GM21526 (cell line): ENCODE measurements around the gene SLCO3A1.
"Not testable (repeated sequence)": the region's sequence is repeated elsewhere in the genome, so short reads cannot be mapped to it uniquely, and the experiment has no call there.

Experiments
- ATAC-seq: cut with Tn5 transposase; IDR thresholded peaks from one replicate; pipeline ENCODE4 v1.9.1; 2021; ENCODE audit warnings: moderate library complexity; ENCODE audit not compliant: unreplicated experiment, low FRiP score

SLCO3A1 gene

DNA sequence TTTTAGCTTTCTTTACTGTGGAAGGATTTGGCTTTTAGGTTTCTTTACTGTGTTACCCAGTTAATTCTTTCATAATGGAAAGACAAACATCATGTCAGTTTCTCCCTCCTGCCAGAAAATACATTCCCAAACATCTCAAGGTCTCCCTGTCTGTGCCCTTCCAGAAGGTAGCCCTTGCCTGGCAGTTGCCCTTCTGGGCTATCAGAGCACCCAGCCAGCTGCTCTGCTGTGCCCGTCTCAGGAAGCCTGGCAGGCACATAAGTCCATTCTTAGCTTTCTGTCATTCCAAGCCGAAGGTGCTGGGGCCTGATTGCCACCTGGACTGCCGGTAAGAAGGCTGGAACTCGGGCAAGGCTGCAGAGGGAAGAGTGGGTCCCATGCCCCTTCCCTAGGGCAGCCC is 203.4 kb downstream of the SLCO3A1 start:
- ATAC-seq = no peak

DNA sequence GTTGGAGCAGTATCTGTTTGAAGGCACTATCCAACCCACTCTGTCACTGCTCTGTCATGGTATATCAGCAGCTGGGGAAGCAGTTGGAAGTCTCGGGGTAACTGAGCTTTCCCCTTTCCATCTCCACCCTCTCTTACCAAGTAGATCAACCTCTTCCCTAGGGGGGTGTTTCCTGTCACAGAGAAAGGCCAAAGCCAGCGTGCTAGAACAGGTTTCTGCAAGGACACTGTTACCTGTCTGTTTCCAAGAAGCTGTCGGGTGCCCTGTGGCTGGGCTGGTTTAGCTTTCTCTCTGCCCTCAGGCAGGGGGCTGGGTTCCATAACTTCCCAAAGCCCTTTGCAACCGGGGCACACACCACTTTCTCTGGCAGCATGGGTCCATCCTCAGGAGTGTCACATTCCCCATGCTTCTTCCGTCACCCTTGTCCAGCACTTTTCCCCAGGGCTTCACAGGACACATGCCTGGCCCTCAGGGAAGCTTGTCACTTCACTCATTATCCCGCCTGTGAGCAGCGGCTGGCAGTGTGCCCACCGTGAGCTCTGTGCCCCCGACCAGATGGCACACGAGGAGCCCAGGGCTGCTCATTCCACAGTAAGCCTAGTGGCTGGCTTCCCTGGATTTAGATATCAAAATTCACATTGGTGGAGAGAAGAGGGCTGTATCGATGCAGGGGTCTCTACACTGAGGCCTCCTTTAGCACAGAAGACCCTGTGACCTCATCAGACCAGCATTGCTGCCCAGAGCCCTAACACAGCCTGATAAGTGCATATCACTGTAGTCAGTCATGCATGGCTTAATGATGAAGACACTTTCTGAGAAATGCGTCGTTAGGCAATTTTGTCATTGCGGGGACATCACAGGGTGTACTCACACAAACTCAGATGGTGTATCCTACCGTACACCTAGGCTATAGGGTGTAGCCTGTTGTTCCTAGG is 205.8 kb downstream of the SLCO3A1 start:
- ATAC-seq = no peak

- not testable (repeated sequence) for ATAC-seq
These were observed 206.4 kb downstream of the SLCO3A1 start for GRCh38 chr15:92059971-92060311.

DNA sequence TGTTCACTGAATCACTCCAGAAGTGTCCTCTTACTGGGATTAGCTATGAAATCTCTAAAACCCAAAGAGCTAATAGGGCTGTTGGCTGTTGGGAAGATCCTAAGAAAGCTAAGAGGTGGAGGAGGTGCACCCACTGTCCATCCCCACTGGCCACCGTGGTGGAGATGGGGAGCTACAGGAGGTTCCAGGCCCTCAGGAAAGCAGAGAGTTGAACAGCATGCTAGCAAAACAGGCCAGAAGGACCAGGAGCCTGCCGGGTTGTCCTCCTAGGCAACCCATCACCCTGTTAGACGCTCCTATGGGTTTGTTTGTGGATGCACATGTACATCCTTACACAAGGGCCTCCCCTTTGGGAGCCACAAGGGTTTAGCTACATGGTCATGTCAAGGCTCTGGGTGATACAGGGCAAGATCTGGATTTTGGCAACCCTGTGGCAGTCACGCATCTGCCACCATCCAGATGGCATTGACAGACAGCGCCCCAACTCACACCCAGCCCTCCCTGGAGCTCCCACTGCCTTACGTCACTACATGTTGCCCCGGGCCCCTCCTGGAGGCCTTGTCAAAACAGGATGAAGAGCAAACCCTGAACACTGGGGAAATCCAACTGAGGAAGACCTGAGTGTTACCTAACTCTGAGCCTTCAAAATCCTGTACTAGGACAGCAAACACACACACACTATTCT is 208.1 kb downstream of the SLCO3A1 start:
- ATAC-seq = no peak

DNA sequence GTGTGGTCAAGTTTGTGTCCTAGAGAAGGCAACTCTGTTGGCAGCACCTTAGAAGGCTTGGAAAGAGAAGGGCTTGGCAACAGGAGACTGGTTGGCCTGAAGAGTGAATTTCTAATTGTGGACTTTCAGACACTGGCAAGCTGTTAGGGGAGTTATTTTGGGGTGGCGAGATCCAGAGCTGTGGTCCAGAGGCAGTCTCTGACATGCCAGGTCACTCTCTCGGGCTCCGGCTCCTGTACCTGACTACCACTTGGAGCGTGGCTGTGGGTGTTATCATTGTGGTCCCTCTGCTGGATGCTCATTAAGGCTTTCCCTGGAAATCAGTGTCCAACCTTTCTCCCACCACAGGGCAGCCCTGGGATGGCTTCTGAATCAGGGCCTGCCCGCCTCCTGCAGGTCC is 209.0 kb downstream of the SLCO3A1 start:
- no peak for ATAC-seq

- ATAC-seq = peak; percentile 49
These were observed 214.6 kb downstream of the SLCO3A1 start for GRCh38 chr15:92068121-92068520.

- no peak for ATAC-seq
These were observed 216.1 kb downstream of the SLCO3A1 start for GRCh38 chr15:92069308-92070250.

DNA sequence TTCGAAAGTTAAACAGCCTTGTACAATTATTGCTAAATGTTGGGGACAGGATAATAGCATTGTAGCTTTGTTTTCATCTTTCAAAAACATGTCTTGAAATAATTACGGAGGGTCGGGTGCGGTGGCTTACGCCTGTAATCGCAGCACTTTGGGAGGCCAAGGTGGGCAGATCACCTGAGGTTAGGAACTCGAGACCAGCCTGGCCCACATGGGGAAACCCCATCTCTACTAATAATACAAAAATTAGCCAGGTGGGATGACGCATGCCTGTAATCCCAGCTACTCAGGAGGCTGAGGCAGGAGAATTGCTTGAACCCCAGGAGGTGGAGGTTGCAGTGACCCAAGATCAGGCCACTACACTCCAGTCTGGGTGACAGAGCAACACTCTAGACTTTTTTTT is 216.7 kb downstream of the SLCO3A1 start:
- ATAC-seq = not testable (repeated sequence)

GRCh38 chr15:92071045-92071634 is 217.6 kb downstream of the SLCO3A1 start:
- ATAC-seq = no peak

DNA sequence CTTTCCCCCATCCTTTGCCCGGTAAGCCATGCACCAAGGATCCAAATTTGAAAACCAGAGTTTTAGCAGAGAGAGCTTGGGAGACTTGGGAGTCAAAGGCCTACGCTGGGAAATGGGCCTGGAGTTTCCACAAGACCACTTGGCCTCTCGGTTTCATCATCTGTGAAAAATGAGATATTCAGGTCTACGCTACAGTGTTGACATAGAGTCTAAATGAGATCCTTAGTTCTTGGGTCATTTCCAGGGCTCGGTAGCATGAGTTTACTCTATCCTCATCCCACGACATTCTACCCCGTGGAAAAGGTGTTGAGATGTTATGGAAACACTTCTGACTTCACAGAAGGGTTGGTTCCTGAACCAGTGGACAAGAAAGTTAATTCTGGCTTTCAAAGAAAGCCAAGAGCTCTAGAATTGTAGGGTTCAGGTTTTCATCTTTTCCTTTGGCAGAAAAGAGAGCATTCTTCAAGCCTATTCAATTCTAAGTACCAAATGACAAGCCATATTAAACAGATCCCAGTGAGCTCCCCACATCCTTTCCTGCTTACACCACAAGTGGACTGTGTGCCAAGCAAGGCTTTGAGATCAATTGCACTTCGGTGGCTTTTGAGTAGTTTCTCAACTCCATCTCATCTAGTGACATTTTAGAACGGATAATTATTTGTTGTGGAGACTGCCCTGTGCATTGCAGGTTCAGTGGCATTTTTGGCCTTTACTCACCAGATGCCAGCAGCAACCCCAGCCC is 219.7 kb downstream of the SLCO3A1 start:
- ATAC-seq = no peak

DNA sequence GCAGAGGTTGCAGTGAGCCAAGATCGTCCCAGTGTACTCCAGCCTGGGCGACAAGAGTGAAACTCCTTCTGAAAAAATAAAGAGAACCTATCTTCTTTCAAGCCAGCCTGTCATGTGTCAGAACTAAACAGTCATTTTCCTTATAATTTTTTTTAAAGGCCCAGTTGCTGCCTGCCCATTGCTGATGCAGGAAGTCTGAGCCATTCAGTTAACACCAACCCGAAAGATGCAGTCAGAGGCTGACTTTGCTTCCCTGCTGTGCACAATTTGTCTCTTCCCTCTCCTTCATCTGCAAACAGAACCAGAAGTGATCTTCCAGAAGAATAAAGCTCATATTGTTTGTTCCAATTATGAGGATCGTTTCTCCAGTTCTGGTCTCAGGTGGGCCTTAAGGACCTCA is 220.6 kb downstream of the SLCO3A1 start:
- ATAC-seq = no peak

DNA sequence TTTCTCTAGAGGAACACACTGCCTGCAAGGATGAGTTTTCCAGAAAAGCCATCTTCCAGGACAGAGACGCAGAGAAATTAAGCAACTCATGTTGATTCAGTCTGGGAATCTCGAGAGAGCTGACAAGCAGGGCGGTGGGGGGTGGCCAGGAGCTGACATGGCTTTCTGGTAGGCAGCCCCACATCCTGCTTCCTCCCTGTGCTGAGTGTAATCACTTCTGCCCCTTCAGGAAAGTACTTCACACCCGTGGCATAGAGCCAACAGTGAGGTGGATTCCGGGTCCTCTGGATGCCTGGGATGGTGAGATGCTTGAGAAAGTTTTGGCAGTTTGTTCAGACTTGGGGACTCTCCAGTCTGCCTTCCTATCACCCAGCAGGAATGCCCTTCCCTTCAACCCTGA is 221.1 kb downstream of the SLCO3A1 start:
- ATAC-seq = no peak

GRCh38 chr15:92075764-92076163 is 222.3 kb downstream of the SLCO3A1 start:
- no peak for ATAC-seq

GRCh38 chr15:92076541-92076940 is 223.0 kb downstream of the SLCO3A1 start:
- ATAC-seq = no peak

DNA sequence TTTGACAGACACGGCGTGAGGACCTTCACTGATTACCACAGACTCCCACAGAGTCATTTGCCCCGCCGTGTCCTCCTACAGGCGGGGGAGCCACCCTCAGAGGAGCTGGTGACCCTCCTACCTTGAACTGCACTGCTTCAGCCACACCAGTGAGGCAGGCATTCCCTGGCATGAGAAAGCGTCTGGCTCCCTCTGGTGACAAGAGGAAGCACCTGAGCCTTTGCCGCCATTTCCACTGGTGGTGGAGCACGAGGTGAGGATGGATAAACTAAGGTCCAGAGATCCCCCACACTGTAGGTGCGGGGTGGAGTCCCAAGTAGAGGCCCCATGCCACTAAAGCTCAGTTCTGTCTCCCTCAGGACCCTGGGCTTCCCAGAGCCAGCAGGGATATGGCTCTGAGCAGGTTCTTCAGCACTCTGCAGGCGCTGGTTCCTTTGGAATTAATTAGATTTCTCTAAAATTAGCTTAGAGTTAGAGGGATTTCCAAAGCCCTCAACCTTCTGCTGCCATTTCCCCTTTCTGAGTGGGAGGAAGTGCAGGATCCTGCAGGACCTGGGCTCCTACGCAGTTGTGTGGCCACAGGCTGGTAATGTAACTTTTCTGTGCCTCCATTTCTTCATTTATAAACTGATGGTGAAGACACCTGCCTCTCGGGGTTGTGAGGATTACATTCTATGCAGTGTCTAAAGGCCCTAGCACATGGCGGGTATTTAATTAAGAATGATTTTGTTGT is 224.0 kb downstream of the SLCO3A1 start:
- ATAC-seq = peak; percentile 76

DNA sequence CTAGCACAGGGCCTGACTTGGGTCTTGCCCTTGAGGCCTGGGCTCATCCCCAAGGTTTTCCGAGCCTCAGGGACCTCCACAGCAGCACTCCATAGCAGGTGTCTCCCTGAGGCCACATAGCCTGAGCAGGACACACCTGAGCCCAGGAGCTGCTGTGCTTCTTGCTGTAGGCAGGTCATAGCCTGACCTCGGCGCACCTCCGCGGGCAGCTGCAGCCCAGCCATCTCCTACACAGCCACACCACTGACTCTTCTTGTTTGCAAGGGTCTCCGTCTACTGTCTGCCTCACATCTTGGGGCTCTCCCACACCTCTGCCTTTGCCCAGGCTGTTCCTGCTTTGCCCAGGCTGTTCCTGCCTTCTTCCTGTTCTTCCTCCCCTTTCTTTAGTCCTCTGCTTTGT is 224.8 kb downstream of the SLCO3A1 start:
- ATAC-seq = no peak

DNA sequence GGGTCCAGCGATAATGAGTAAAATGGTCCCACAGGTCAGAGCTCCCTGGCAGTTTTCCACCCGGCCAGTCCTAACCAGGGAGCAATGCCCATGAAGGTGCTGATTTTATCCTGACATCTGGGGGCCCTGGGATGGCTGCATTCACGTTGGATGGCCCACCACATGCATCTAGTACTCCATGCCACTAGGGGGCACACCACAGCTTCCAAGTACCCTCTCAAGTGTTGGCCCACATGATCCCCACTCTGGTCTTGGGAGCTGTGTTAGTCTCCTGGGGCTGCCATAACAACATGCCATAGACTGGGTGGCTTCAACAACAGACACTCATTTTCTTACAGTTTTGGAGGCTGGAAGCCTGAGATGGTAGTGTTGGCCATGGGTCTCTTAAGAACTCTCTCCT is 225.5 kb downstream of the SLCO3A1 start:
- ATAC-seq = no peak

DNA sequence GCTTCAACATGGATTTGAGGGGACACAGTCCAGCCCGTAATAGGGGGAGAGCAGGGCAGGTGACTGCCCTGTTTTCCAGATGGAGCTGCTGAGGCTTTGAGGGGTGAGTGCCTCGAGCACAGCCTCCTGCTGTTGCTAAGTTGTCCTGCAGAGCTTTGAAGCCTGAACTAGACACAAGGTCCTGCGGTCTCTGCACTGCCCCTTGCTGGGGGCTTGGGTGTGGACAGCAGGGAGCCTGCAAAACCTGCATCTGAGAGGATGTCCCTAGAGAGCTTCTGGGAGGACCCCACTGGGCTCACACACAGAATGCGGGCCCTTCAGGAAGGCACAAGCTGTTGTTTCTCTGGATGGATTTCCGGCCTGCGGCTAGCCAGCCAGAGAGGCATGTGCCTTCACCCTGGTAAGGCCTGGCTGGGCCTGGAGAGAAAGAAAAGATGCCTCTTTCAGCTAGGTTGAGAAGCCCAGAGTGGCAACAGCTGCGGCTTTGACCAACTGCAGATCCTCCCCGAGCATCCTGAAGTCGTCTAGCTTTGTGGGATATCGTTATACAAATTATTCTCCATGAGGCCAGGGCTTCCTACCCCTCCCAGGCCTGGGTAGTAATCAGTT is 226.2 kb downstream of the SLCO3A1 start:
- no peak for ATAC-seq
